Calu3 (cell line): ENCODE measurements around the gene DIS3L2. TPM values are rescaled to one million over a fixed set of nuclear protein-coding genes. Genes with fewer than 3 reads are reported as not detected.

Experiments
- BruUV-seq: library from RNA; stranded (reverse); fragments of 400-500 nt; replicated peaks from 2 replicates; lab custom pipeline; 2021; lab: Mats Ljungman, UMichigan
- CTCF ChIA-PET: fragments of 300-600 bp; sonication (Branson Sonifier 250); formaldehyde crosslinking; loops from one replicate; lab custom pipeline; 2022; ENCODE audit warnings: antibody characterized with exemption; lab: Charles Lee
- DNase-seq: peaks from one replicate; pipeline ENCODE4 v3.0.0; 2022
- H3K27ac Mint-ChIP-seq: one replicate; pipeline ENCODE4 v1.8.0; 2022; ENCODE audit warnings: mixed read lengths; ENCODE audit not compliant: unreplicated experiment
- H3K27me3 Mint-ChIP-seq: one replicate; pipeline ENCODE4 v1.8.0; 2022; ENCODE audit warnings: mixed read lengths; ENCODE audit not compliant: unreplicated experiment
- H3K36me3 Mint-ChIP-seq: one replicate; pipeline ENCODE4 v1.8.0; 2022; ENCODE audit warnings: mild to moderate bottlenecking, moderate library complexity, mixed read lengths; ENCODE audit not compliant: insufficient read depth, unreplicated experiment
- H3K4me1 Mint-ChIP-seq: one replicate; pipeline ENCODE4 v1.8.0; 2022; ENCODE audit warnings: mild to moderate bottlenecking, low read depth, mixed read lengths; ENCODE audit not compliant: unreplicated experiment
- H3K4me3 Mint-ChIP-seq: one replicate; pipeline ENCODE4 v1.8.0; 2022; ENCODE audit warnings: mild to moderate bottlenecking, low read depth, moderate library complexity, mixed read lengths; ENCODE audit not compliant: unreplicated experiment
- H3K9me3 Mint-ChIP-seq: one replicate; pipeline ENCODE4 v1.8.0; 2022; ENCODE audit warnings: low read depth, mixed read lengths; ENCODE audit not compliant: unreplicated experiment
- CTCF ChIP-seq: fragments of 200-600 bp; IDR thresholded peaks from one replicate; pipeline ENCODE4 v1.8.0; 2022; ENCODE audit warnings: antibody characterized with exemption; ENCODE audit not compliant: unreplicated experiment
- intact Hi-C: fragments of 100-400 bp; cut with micrococcal nuclease; formaldehyde crosslinking; loops from one replicate; pipeline ENCODE4 v1.10.0; 2022; ENCODE audit not compliant: unreplicated experiment
- total RNA-seq: library from RNA; stranded (reverse); gene quantifications from 2 replicates; pipeline ENCODE4 v1.2.3, GENCODE V29; 2022

Gene DIS3L2
- total RNA-seq, 1 experiment from 2014 or later: 46.0 TPM

- Mint-ChIP-seq H3K4me3 (no peak overlapping the region), H3K27ac (no peak overlapping the region), H3K27me3 (no peaks in the 10 kb centered on the region), H3K9me3 (no peaks in the 10 kb centered on the region), H3K36me3 (peaks cover 7% of the 10 kb centered on the region), H3K4me1 (no peaks in the 10 kb centered on the region)
- CTCF ChIA-PET: no interaction called here
- no TSS peak for BruUV-seq
- DNase-seq: no peak
- no peak for TF ChIP-seq CTCF
- intact Hi-C loops: loop anchor here (5.0 kb wide), 1 partner anchor 95 kb away; no protein-coding TSS in a partner anchor
Measured at GRCh38 chr2:232347369-232347768, 385.9 kb downstream of the DIS3L2 start.

GRCh38 chr2:232348936-232349335 is 387.4 kb downstream of the DIS3L2 start:
- Mint-ChIP-seq H3K4me1 (no peaks in the 10 kb centered on the region), H3K36me3 (peaks cover 7% of the 10 kb centered on the region), H3K27ac (no peak overlapping the region), H3K4me3 (no peak overlapping the region), H3K27me3 (no peaks in the 10 kb centered on the region), H3K9me3 (no peaks in the 10 kb centered on the region)
- peak; percentile 65 for DNase-seq
- intact Hi-C loops: loop anchor here (5.0 kb wide), 1 partner anchor 93 kb away; no protein-coding TSS in a partner anchor
- CTCF ChIA-PET: no interaction called here
- TF ChIP-seq CTCF: no peak
- BruUV-seq: no TSS peak

GRCh38 chr2:232349546-232349945 is 388.0 kb downstream of the DIS3L2 start:
- Mint-ChIP-seq H3K9me3 (no peaks in the 10 kb centered on the region), H3K4me1 (no peaks in the 10 kb centered on the region), H3K27me3 (no peaks in the 10 kb centered on the region), H3K36me3 (peaks cover 7% of the 10 kb centered on the region), H3K27ac (no peak overlapping the region), H3K4me3 (no peak overlapping the region)
- no TSS peak for BruUV-seq
- CTCF ChIA-PET: no interaction called here
- intact Hi-C loops: loop anchor here (5.0 kb wide), 1 partner anchor 93 kb away; no protein-coding TSS in a partner anchor
- TF ChIP-seq CTCF: no peak
- no peak for DNase-seq

GRCh38 chr2:232349946-232350635 is 388.6 kb downstream of the DIS3L2 start:
- Mint-ChIP-seq H3K27ac (no peak overlapping the region), H3K9me3 (no peaks in the 10 kb centered on the region), H3K4me3 (peak overlapping the region; percentile 54), H3K36me3 (peaks cover 7% of the 10 kb centered on the region), H3K4me1 (no peaks in the 10 kb centered on the region), H3K27me3 (no peaks in the 10 kb centered on the region)
- DNase-seq: no peak
- intact Hi-C loops: loop anchor here (5.0 kb wide), 1 partner anchor 92 kb away; no protein-coding TSS in a partner anchor
- BruUV-seq: no TSS peak
- TF ChIP-seq CTCF: no peak
- CTCF ChIA-PET: interaction anchor here (1.3 kb wide), 1 partner anchor 16 kb away, joined by 4 read pairs; no protein-coding TSS in a partner anchor
